Measurements from ENCODE around the gene KL. TPM values are rescaled to one million over a fixed set of nuclear protein-coding genes. Genes with fewer than 3 reads are reported as not detected.

KL gene
- total and polyA plus RNA-seq, 2 of the 8 experiments (the other 6 are each of a cell fraction or from before 2014, with no cell fraction given): 0.02 TPM; not detected in 1

- H4K8ac ChIP-seq (ENCODE audit: extremely low read depth, insufficient read depth, low read length): no peak overlapping the region
- no peak overlapping the region for H3K23ac ChIP-seq (ENCODE audit: insufficient read length)
- H3K9ac ChIP-seq (replicated peaks in 1 of 4; ENCODE audit: extremely low read depth in 1 of 4, low read depth in 3 of 4, low read length in 3 of 4): no peak overlapping the region
- ChIA-PET CTCF (ENCODE audit: partially characterized antibody) (interaction anchor here (0.9 to 1.2 kb wide), 4 partner anchors 14 to 62 kb away, joined by 3 to 5 read pairs (median 3); no protein-coding TSS in a partner anchor), POLR2A (ENCODE audit: partially characterized antibody) (no interaction called here)
- H3K56ac ChIP-seq (replicated peaks; ENCODE audit: insufficient read length, low read depth, low read length): no peak overlapping the region
- H2BK15ac ChIP-seq (ENCODE audit: low read length): no peak overlapping the region
- H2AFZ ChIP-seq (ENCODE audit: low read length): no peak overlapping the region; the same call in 1 of the 2 replicates
- no peaks in the 10 kb centered on the region for H4K20me1 ChIP-seq (replicated peaks in 1 of 2; ENCODE audit: control insufficient read depth in 1 of 2, insufficient read depth in 2 of 2, low read length in 2 of 2)
- no peak overlapping the region for H3K4me3 ChIP-seq (ENCODE audit: extremely low read depth in 1 of 4, insufficient read depth in 2 of 4, low read depth in 3 of 4, low read length in 4 of 4)
- no peak overlapping the region for H2BK20ac ChIP-seq (ENCODE audit: low read length)
- no peaks in the 10 kb centered on the region for H3K79me1 ChIP-seq (ENCODE audit: low read depth, low read length)
- no peak overlapping the region for H2BK120ac ChIP-seq (replicated peaks; ENCODE audit: low read depth, low read length)
- H3K4me1 ChIP-seq (replicated peaks in 1 of 4; ENCODE audit: control insufficient read depth in 3 of 4, insufficient read depth in 4 of 4, low read length in 3 of 4): peaks cover 0 to 3% (median 0%) of the 10 kb centered on the region in 4 experiments; a peak in 1 of 7 replicates
- no peaks in the 10 kb centered on the region for H3K27me3 ChIP-seq (replicated peaks in 1 of 4; ENCODE audit: control insufficient read depth in 3 of 4, extremely low read depth in 1 of 4, insufficient read depth in 3 of 4, low read length in 3 of 4)
- no peak overlapping the region for H4K5ac ChIP-seq (ENCODE audit: insufficient read length, low read depth, low read length)
- no peak overlapping the region for H2AK5ac ChIP-seq (ENCODE audit: low read depth, low read length)
- no peak overlapping the region for H3K4me2 ChIP-seq (ENCODE audit: insufficient read depth in 1 of 2, low read depth in 2 of 2, low read length in 2 of 2)
- no peak overlapping the region for H2BK12ac ChIP-seq (ENCODE audit: low read depth, low read length)
- H3K9me3 ChIP-seq (ENCODE audit: insufficient read depth in 2 of 2, low read depth in 1 of 2, low read length in 1 of 2): no peaks in the 10 kb centered on the region
- no peak overlapping the region for H3K27ac ChIP-seq (ENCODE audit: low read depth, low read length)
- no peaks in the 10 kb centered on the region for H3K36me3 ChIP-seq (ENCODE audit: control insufficient read depth in 2 of 4, insufficient read depth in 4 of 4, low read length in 3 of 4)
- no peak overlapping the region for H2BK5ac ChIP-seq (ENCODE audit: low read depth, low read length)
- no peak for FAIRE-seq
- H4K91ac ChIP-seq (replicated peaks; ENCODE audit: insufficient read length, low read length): no peak overlapping the region
- H3K14ac ChIP-seq (ENCODE audit: insufficient read length): no peak overlapping the region
- H3K79me2 ChIP-seq (ENCODE audit: control insufficient read depth in 1 of 2, insufficient read depth in 2 of 2, low read length in 2 of 2): no peaks in the 10 kb centered on the region
- no peak for TF ChIP-seq RAD21 (IDR thresholded peaks at IDR 0.05 in 1 of 2, conservative IDR thresholded peaks at IDR 0.05 in 1 of 2; ENCODE audit: low read depth in 2 of 2, low read length in 2 of 2)
- no peak overlapping the region for H3K18ac ChIP-seq (ENCODE audit: extremely low read depth, low read length)
- 86% methylated on average over 2 of the region's 2 CpGs; no CpG with 5 or more reads in 1 of the 2 experiments for WGBS, 2 experiments (ENCODE audit: extremely low coverage in 1 of 2, insufficient coverage in 1 of 2, insufficient read length in 1 of 2, insufficient replicate concordance in 2 of 2, low coverage in 1 of 2, low lambda C conversion rate in 2 of 2, missing lambda C conversion rate in 1 of 2)
- no peak for DNase-seq (ENCODE audit: low read depth in 1 of 2, low spot score in 2 of 2)
- H3K4ac ChIP-seq (replicated peaks; ENCODE audit: insufficient read length, low read depth, low read length): no peak overlapping the region
- no peaks in the 10 kb centered on the region for H3K23me2 ChIP-seq (ENCODE audit: low read depth, low read length)
Observed at GRCh38 chr13:33070713-33071112, 54.5 kb downstream of the KL start.
